IPS DF 19.7 (cell line): Measurements from ENCODE around the gene ARRB2.
"Not testable (repeated sequence)": the region's sequence is repeated elsewhere in the genome, so short reads cannot be mapped to it uniquely, and the experiment has no call there.

Experiments used
- DNase-seq: peaks from one replicate; pipeline ENCODE4 v3.0.0-alpha.2; 2013; ENCODE audit warnings: low read depth, low spot score

The ARRB2 gene

GRCh38 chr17:4701116-4701515, 9.3 kb upstream of the ARRB2 start:
- no peak for DNase-seq

GRCh38 chr17:4703330-4703691, 7.1 kb upstream of the ARRB2 start:
- no peak for DNase-seq

- DNase-seq: not testable (repeated sequence)
Observed at GRCh38 chr17:4704574-4704907, 5.9 kb upstream of the ARRB2 start.

GRCh38 chr17:4704991-4705390, 5.4 kb upstream of the ARRB2 start:
- no peak for DNase-seq

- no peak for DNase-seq
Observed at GRCh38 chr17:4706121-4706520, 4.3 kb upstream of the ARRB2 start.

- no peak for DNase-seq
Observed at GRCh38 chr17:4708436-4708835, 2.0 kb upstream of the ARRB2 start.

- no peak for DNase-seq
Observed at GRCh38 chr17:4710693-4711634, 532 bp downstream of the ARRB2 start.

GRCh38 chr17:4711661-4712181, 1.3 kb downstream of the ARRB2 start:
- no peak for DNase-seq

- no peak for DNase-seq
Observed at GRCh38 chr17:4712526-4712925, 2.1 kb downstream of the ARRB2 start.

GRCh38 chr17:4714340-4715062, 4.1 kb downstream of the ARRB2 start:
- not testable (repeated sequence) for DNase-seq

- DNase-seq: no peak
Observed at GRCh38 chr17:4715063-4715744, 4.8 kb downstream of the ARRB2 start.

- no peak for DNase-seq
Observed at GRCh38 chr17:4716081-4716480, 5.6 kb downstream of the ARRB2 start.

- no peak for DNase-seq
Observed at GRCh38 chr17:4717791-4718190, 7.4 kb downstream of the ARRB2 start.

- no peak for DNase-seq
Observed at GRCh38 chr17:4718276-4718675, 7.8 kb downstream of the ARRB2 start.

- DNase-seq: no peak
Observed at GRCh38 chr17:4719146-4719545, 8.7 kb downstream of the ARRB2 start.

- DNase-seq: no peak
Observed at GRCh38 chr17:4719684-4720221, 9.3 kb downstream of the ARRB2 start.

- DNase-seq: no peak
Observed at GRCh38 chr17:4720787-4721186, 10.4 kb downstream of the ARRB2 start.

- DNase-seq: no peak
Observed at GRCh38 chr17:4721203-4722135, 11.0 kb downstream of the ARRB2 start.

- no peak for DNase-seq
Observed at GRCh38 chr17:4722678-4723240, 12.3 kb downstream of the ARRB2 start.

GRCh38 chr17:4724650-4725049, 14.2 kb downstream of the ARRB2 start:
- no peak for DNase-seq
